Skeletal muscle tissue (tissue), 4 donors: ENCODE data around the gene SCN7A. TPM values are rescaled to one million over a fixed set of nuclear protein-coding genes. Genes with fewer than 3 reads are reported as not detected.
"Not testable (repeated sequence)": the region's sequence is repeated elsewhere in the genome, so short reads cannot be mapped to it uniquely, and the experiment has no call there.

Experiments
- H3K27ac ChIP-seq: one replicate; pipeline ENCODE4 v1.7.0; 2013; ENCODE audit warnings: mild to moderate bottlenecking, low read depth, low read length, inconsistent platforms
- H3K27me3 ChIP-seq, 3 donors: one replicate each; pipeline ENCODE4 v1.7.0; 2013; ENCODE audit warnings: low read length in 3 of 3; ENCODE audit not compliant: control insufficient read depth in 3 of 3, insufficient read depth in 3 of 3
- H3K36me3 ChIP-seq, 3 donors: one replicate each; pipeline ENCODE4 v1.7.0; 2013; ENCODE audit warnings: low read length in 3 of 3; ENCODE audit not compliant: control insufficient read depth in 3 of 3, insufficient read depth in 3 of 3
- H3K4me1 ChIP-seq, 3 donors: one replicate each; pipeline ENCODE4 v1.7.0; 2013; ENCODE audit warnings: low read length in 3 of 3, mild to moderate bottlenecking in 3 of 3; ENCODE audit not compliant: control insufficient read depth in 3 of 3, insufficient read depth in 3 of 3
- H3K4me3 ChIP-seq, 3 donors: one replicate each; pipeline ENCODE4 v1.7.0; 2013; ENCODE audit warnings: low read length in 3 of 3
- H3K9ac ChIP-seq, 3 donors: one replicate each; pipeline ENCODE4 v1.7.0; 2013; ENCODE audit warnings: low read length in 3 of 3, mild to moderate bottlenecking in 3 of 3, moderate library complexity in 2 of 3, low read depth in 1 of 3
- H3K9me3 ChIP-seq, 3 donors: one replicate each; pipeline ENCODE4 v1.7.0; 2013; ENCODE audit warnings: low read length in 3 of 3; ENCODE audit not compliant: control insufficient read depth in 3 of 3
- total RNA-seq: library from RNA; depleted of rRNA; stranded (reverse); fragments of >200 nt; gene quantifications from one replicate; pipeline ENCODE4 v1.2.3, GENCODE V29; 2014
- donor health status: Osteomylitis.

The SCN7A gene
- total RNA-seq, 1 donor from 2014 or later: 50.6 TPM

DNA sequence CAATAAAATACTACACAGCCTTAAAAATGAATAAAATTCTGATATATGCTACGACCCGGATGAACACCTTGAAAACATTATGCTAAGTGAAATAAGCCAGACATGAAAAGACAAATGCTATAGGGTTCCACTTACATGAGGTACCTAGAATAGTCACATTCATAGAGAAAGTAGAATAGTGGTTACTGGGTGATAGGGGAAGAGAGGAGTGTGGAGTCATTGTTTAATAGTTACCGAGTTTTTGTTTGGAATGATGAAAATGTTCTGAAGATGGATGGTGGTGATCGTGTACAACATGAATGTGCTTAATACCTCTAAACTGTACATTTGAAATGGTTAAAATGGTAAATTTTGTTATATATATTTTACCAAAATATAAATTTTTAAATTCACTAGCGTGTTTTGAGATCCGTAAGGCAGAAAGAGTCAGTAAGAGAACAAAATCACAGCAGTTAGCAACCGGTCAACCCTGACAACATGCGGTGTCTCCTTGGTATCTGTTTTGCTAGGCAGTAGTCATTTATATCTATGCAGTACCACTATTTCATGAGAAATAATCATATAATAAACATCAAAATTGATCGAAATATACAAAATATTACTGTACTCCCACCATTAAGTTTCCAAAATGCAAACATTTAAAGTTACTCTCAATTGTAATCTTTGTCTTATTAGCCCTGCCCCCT, 129.4 kb downstream of the SCN7A start:
- Histone ChIP-seq H3K4me1 (no peaks in the 10 kb centered on the region), H3K9me3 (no peaks in the 10 kb centered on the region), H3K4me3 (no peak overlapping the region), H3K27me3 (no peaks in the 10 kb centered on the region), H3K36me3 (no peaks in the 10 kb centered on the region), H3K27ac (no peak overlapping the region), H3K9ac (no peak overlapping the region)

DNA sequence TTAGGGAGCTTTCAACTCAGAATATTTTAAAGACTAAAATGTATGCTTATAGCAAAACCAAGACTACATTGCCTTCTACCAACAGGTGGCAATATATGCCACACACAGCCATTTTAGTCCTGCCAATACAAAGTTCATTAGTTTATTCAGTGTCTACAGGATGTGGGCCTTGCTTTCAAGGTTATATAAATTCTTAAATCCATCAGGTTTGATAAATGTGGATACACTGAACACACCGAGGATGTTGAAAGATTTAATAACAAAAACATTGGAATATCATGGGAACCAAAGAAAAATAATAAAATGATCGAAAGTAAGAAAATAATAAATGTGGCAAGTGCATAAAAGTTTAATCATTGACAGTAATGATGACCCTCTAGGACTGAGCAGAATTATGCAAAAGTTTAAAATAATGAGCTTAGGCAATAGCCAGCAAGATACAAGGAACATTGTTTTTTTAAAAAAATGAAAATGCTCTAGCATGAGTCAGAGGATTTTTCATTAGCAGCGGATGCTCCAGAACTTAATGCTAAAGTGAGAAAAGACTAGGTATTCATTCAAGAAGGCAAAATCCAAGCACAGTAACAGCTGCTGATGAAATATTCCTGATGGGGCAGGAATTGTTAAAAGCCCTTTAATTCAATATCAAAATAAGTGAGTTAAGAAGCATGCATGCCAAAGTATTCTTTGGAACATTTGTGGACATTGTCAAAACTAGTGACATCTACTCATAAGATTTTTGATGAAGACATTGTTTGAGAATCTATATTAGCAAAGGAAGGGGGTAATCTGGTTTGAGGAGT, 132.5 kb downstream of the SCN7A start:
- H3K27me3 ChIP-seq: no peaks in the 10 kb centered on the region
- no peak overlapping the region for H3K27ac ChIP-seq
- H3K4me1 ChIP-seq: no peaks in the 10 kb centered on the region
- H3K9ac ChIP-seq: no peak overlapping the region
- H3K9me3 ChIP-seq: no peaks in the 10 kb centered on the region
- no peak overlapping the region for H3K4me3 ChIP-seq
- H3K36me3 ChIP-seq: no peaks in the 10 kb centered on the region

DNA sequence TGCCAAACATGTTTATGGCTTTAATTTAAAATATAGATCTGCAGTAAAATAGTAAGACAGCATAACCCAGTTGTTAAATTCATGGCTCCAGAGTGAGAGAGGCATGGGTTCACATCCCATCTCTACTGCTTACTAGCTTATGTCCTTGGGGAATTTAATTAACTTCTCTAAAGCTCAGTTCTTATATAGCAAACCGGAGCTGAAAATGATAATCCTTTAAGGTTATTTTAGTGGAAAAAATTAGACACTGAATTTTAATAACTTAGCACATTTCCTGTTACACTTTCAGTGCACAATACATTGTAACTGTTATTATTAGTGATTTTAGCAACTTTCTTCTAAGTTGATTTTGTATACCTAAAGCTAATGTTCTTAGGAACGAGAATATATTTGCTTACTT, 133.1 kb downstream of the SCN7A start:
- Histone ChIP-seq H3K9me3 (no peaks in the 10 kb centered on the region), H3K4me3 (no peak overlapping the region), H3K27me3 (no peaks in the 10 kb centered on the region), H3K4me1 (no peaks in the 10 kb centered on the region), H3K36me3 (no peaks in the 10 kb centered on the region), H3K27ac (no peak overlapping the region), H3K9ac (no peak overlapping the region)

DNA sequence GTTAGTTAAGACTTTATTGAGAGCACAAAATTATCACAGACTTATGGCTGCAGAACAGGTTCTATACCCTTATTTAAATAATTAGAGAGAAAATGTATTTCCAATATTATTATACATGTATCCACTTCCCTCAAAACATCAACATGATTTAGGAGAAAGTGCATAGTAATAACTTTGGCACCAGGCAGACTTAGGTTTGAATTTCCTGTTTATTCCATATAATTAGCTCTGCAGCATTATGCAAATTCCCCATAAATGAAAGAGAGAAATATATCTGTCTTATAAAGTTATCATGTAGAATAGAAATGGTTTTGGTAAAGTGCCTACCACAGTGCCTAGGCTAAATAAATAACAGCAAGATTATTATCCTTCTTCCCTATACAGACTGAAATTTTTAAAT, 133.6 kb downstream of the SCN7A start:
- Histone ChIP-seq H3K9ac (no peak overlapping the region), H3K36me3 (no peaks in the 10 kb centered on the region), H3K27me3 (no peaks in the 10 kb centered on the region), H3K4me1 (no peaks in the 10 kb centered on the region), H3K27ac (no peak overlapping the region), H3K4me3 (no peak overlapping the region), H3K9me3 (no peaks in the 10 kb centered on the region)

DNA sequence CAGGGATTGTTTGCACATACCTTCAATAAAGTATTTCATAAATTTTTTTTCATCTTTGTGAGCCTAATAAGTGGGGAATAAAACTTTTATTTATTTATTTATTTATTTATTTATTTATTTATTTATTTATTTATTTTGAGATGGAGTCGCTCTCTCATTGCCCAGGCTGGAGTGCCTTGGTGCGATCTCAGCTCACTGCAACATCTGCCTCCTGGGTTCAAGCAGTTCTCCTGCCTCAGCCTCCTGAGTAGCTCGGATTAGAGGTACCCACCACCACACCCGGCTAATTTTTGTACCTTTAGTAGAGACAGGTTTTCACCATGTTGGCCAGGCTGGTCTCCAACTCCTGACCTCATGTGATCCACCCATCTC, 136.1 kb downstream of the SCN7A start:
- not testable (repeated sequence) for H3K4me3 ChIP-seq, H3K36me3 ChIP-seq, H3K27me3 ChIP-seq, H3K27ac ChIP-seq, H3K9ac ChIP-seq, H3K9me3 ChIP-seq, H3K4me1 ChIP-seq

DNA sequence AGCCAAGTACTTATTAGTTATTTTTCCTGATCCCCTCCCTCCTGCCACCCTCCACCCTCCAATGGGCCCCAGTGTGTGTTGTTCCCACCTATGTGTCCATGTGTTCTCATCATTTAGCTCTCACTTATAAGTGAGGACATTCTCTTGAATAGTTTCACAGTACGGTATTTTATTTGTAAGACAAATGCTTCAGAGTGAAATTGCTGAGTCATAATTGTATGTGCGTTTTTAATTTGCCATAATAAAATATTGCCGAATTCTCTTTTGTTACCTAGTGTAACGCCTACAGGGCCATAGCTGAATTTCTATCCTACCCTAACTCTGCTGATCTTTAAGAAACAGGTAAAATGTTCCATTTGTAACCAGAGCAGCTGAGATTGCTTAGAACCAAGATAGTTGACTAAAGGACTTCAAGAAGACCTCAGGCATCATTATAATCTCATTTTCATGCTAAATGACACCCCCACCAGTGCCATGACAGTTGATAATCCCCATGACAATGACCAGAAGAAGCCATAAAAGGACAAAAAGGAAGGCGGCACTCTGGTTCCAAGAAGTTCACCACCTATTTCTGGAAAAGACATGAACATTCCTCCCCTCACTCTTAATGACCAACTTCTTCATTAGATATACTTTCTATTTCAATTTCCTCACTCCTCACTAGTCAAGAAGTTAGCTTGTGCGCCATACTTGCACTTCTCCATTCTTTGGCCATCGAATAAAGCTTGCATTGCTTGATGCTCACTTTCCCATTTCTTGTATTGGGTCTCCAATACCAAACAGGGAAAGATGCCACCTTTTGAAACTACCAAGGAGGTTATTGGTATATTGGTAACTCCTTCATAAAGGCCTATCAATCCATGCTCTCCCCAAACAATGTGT, 136.7 kb downstream of the SCN7A start:
- Histone ChIP-seq H3K4me3 (no peak overlapping the region), H3K27me3 (no peaks in the 10 kb centered on the region), H3K36me3 (no peaks in the 10 kb centered on the region), H3K9ac (no peak overlapping the region), H3K9me3 (no peaks in the 10 kb centered on the region), H3K4me1 (no peaks in the 10 kb centered on the region), H3K27ac (no peak overlapping the region)

Other genes with a start within 250 kb of the SCN7A start
- gene SCN9A, start 118.3 kb downstream of the SCN7A start, total RNA-seq: 14.1 TPM